HG02678 (cell line): ENCODE measurements around the gene ARHGEF12.

Source experiments
- ATAC-seq: cut with Tn5 transposase; IDR thresholded peaks from one replicate; pipeline ENCODE4 v1.9.1; 2021; ENCODE audit warnings: mild to moderate bottlenecking, moderate library complexity; ENCODE audit not compliant: unreplicated experiment

Gene ARHGEF12

DNA sequence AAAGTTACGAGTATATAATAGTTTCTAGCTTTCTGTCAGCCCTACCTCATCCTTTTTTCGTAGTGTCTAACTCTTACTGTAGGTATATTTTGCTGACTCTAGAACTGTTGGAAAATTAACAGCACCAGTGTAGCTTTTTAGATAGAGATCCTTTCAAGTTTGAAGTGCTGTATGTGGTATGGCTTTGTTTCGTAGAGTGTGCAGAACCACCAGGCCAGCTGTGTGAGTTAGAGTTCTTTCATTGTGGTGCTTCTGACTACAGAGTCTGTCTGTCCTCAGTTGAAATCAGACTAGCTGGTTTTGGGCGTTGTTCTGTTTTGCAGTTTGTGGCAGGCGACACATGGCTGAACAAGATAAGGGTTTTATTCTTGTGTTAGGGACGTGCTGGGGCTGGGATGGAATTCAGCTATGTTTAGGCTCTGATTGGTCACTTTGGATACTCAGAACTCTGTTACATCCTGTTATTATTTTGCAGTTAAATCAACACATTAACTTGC is 3.2 kb downstream of the ARHGEF12 start:
- ATAC-seq: no peak

DNA sequence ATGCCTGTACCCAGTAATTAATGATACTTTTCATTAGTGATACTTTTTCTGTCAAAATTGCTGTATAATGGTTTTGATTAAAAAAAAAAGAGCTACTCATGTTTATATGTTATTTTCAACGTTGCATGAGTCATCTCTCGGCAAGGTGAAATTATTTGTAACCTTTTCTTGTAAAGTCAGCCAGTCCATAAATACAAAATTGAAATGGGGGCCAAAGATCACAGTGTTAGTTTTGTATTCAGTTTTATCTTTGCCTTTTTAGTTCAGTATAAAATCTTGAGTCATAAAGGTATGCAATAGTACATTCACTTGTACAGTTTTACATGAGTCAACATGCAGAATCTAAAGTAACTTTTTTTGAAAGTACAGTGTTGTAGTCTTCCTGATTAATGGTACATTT is 4.3 kb downstream of the ARHGEF12 start:
- no peak for ATAC-seq

DNA sequence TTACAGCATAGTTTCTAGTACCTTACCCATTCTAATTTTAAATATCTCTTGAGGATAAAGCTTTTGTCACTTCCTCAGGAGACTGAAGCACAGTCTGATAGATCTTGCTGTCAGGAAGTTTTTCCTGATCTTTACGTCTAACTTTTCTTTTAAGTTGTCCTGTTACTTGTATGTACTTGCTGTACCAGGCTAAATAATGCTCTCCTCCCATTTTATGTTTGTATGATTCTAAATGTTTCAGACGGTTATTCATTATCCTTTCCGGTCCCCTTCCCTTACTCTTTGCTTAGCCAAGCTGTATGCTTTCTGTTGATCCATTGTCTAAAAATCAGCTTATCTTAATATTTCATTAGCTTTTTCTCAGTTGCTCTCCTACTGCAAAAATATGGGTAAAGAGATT is 6.0 kb downstream of the ARHGEF12 start:
- no peak for ATAC-seq

DNA sequence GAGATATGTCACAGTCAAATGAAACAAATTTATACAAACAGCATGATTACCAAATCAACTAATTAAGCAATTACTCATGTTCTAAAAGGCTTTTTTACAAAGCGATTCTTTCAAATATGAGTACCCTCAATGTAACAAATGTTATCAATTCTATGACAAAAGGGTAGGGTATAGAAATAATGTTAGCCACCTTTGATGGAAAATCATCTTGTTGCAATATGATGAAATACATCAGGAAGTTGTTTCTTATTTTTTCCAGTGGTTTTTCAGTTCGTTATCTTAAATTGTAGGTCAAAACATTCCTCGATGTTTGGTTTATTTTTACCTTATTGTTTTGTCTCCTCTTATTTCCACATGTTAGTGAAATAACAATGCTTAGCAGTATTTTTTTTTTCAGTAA is 6.5 kb downstream of the ARHGEF12 start:
- no peak for ATAC-seq

DNA sequence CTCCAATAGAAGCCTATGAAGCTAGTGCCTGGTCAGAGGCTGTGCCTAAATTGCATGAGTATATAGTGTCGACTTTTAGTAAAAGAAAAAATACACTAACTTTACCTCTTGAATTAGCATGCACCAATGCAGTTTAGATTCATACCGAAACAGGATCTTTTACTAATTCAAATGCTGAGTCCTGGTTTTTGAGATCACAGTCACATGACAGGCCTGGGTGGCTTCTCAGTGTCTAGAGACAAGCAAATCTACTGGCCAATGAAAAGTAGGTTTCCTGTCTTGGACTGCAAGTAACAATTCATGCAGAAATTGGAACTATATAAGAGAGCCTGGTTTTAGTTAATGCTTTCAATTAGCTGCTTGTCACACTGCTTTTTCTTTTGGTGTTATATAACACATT is 7.2 kb downstream of the ARHGEF12 start:
- ATAC-seq: peak; percentile 44

DNA sequence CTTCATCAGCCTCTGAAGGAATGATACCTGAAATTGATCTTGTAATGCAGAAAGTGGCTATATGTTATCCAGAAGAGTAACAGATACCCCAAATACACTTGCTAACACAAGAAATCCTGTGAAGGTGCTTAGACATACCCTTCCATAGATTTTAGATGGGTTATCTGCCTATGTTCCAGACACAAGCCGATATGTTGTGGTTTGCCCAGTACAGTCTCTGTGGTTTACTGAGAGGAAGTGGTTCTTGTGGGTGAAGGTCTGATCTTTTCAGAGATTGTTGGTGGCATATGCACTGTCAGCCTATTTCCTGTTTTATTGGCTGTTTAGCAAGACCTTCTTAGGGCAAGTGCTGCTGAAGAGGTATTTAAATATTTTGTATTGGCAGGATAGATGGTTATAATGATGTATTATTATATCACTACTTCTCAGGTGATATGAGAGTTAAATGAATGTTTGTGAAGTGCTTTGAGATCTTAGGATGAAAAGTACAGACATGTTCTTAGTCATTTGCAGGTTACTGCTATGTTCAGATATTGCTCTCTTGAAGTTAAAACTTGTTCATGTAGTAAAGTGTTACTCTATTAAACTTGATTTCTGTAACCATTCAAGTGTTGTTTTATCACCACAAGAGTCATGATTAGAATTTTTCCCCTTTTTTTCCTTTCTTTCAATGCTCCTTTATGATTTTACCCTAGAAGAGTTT is 8.2 kb downstream of the ARHGEF12 start:
- ATAC-seq: peak; percentile 91

DNA sequence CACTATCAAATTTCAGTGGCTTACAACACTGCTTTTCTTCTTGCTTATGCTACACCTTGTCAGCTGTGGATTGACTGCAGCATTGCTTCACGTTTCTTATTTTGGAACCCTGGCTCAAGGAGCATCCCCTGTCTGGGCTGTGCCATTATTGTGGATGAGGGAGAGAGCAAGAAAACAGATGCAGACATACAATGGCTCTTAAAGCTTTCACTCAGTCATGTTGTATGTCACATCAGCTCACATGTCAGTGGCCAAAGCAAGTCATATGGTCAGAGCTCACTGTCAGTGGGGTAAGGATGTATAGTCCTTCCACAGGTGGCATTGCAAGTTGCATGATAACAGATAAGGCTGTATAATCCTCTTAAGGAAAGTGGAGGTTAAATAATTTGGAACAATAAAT is 10.0 kb downstream of the ARHGEF12 start:
- no peak for ATAC-seq

DNA sequence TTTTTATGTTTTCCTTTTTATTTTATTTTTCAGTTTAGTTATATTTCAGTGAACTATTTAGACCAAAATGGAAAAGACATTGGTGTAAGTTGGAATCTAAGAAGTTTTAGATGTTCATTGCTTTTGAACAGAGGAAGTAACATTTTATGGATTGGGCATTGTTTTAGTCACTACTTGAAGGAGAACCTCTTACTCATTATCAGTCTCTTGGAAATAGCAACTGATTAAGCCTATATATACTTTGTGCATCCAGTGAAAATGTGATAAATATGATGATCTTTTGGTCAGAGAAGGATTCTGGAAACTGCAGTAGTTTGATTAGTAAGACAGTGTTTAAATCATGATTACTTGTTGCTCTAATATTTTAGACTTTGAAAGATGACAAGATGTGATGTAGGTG is 14.4 kb downstream of the ARHGEF12 start:
- ATAC-seq: no peak

DNA sequence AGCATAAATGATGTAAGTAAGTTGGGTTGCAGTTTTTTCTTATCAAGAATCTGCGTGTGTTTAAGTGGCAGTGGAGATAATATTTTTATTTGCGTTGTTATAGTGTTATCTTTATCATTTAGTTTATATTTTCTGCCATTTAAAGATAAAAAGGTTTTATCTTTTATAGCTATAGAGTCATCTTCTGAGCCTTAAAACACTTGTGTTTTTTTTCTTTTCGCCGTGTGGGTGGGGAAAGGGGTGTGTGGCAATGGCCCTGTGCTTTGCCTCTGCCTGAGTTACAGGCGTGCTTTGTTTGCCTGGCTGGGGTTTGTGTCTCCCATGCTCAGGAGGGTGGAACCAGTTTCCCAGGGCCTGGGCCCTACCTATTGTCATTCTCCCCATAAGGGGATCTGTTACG is 16.2 kb downstream of the ARHGEF12 start:
- ATAC-seq: no peak

DNA sequence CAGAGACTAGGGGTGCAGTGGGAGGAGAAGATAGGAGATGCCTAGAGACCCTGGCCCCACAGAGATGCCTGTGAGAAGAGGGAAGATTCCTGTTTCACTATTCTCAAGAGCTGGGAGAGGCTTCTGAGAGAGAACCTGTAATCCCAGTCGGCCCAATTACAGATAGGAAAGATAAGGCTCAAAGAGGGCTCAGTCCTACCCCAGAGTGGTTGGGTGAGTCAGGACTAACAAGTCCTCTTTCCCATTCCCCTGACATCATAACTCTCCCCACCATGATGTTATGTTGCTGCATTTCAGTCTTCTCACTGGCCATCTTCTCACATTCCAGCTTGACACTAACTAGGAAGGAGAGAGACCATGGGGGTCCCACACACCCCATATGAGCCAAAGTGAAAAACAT is 17.9 kb downstream of the ARHGEF12 start:
- no peak for ATAC-seq

DNA sequence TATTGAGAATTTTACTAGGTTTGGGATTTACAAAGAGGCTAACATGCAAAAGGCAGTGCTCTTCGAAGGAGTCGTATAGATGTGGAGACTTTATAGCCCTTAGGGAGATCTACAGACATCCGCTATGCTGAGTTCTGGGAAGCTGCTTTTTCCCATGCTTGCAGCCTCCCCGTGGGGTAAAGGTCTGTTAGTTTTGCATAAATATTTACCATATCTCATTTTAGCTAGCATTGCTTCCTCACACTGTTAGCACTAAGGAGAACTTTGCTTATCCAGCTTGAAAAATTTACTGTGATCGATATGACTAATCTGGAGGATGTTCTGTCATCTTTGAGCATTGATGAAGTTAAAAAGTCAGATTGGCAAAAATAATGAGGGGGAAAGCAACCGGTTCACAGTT is 18.6 kb downstream of the ARHGEF12 start:
- ATAC-seq: no peak

DNA sequence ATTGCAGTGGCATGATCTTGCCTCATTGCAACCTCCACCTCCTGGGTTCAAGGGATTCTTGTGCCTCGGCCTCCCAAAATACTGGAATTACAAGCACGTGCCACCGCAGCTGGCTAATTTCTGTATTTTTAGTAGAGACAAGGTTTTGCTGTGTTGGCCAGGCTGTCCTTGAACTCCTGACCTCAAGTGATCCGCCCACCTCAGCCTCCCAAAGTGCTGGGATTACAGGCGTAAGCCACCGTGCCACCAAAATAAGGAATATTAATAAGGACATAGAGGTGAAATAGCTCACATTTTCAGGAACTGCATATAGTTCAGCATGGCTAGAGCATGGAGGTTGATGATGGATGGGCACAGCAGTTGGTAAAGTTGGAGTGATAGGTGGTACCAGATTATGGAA is 21.4 kb downstream of the ARHGEF12 start:
- ATAC-seq: no peak

DNA sequence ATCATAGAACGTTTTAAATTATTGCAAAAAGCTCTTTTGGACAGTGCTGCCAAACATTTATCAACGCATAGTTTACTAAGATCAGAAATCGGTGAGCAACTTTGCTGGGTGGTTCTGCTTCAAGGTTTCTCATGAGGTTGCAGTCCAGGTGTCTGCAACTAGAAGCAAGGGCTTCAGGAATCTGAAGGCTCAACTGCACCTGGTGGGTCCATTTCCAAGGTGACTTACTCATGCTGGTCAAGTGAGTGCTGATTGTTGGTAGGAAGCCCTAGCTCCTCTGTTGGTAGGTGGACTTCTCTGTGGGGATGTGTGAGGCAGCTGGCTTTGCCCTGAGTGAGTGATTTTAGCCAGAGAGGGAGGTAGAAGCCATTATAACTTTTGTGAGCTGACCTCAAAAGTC is 22.5 kb downstream of the ARHGEF12 start:
- no peak for ATAC-seq

DNA sequence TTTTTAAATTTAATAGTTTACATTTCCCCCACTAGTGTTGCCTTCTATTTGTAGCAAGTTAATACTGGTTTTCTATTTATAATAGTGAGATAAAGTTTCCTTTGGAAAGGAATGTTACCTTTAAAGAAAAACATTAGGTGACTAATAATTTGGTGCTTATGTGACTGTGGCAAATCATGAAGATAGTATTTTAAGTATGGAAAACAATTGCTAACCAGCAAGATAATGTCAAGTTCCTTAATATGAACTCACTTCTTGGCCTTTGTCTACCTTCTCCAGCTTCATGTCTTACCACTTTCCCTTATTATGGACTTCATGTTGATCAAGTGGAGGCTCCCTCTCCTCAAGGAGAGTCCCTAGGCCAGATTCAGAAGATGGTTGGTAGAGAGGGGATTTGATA is 27.2 kb downstream of the ARHGEF12 start:
- ATAC-seq: no peak

DNA sequence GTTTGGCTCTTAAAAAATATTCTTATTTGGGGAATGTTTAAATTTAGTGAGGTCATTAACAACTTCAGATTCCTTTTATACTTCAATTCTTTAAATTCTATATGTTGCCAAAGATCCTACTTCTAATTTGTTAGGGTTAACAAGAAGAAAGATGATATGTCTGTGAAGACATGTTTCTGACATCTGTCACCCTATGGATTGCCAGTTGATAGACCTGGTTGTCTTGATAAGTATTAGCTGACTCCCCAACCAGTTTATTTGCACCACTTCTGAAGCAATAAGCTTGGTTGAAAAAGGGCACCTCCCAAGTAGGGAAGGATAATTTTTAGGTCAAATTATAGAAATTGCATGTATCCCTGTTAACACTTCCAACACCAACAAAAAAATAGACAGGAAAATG is 29.3 kb downstream of the ARHGEF12 start:
- ATAC-seq: no peak

DNA sequence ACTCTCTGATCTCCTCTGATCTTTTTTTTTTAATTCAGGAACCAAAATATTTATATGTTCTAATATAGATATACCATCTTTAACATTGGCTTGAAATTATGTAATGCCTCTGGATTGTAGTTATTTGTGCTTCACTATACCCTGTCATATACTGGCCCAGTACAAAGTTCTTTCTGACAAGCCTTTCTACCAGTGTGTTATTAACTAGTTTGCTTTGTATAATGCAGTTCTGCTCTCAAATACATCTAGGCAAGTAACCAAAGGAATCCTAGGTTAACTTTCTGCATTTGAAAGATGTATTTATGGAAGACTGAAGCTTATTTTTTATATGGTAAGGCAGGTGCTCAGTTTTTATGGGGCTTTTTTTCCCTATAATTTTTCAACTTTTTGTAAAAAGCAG is 36.1 kb downstream of the ARHGEF12 start:
- ATAC-seq: no peak

DNA sequence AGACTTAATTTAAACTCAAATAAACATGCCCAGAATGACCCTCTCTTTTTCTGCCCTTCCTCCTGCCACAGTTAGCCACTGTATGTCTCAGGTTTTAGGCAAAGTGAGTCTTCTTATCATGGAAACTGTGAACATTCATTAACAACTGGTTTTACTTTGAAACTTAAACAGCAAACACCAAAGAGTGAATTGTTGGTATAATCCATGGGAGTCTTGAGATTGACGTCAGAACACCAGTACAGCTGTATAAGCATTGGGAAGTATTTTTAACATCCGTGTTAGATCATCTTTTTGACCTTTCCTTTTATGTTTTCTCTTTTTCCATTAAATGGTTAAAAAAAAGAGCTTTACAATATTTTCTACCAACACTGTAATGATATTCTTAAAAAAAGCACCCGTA is 38.9 kb downstream of the ARHGEF12 start:
- no peak for ATAC-seq

DNA sequence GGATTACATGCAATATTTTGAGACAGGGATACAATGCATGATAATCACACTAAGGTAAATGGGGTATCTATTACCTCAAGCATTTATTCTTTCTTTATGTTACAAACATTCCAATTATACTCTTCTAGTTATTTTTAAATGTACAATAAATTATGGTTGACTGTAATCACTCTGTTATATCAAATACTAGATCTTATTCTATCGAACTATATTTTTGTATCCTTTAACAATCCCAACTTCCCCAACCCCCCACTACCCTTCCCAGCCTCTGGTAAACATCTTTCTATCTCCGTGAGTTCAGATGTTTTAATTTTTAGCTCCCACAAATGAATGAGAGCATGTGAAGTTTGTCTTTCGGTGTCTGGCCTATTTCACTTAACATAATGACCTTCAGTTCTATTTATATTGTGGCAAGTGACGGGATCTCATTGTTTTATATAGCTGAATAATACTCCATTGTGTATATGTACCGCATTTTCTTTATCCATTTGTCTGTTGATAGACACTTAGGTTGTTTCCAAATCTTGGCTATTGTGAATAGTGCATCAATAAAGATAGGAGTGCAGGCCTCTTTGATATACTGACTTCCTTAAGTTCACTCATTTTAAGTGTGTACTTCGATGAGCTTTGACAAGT is 40.5 kb downstream of the ARHGEF12 start:
- no peak for ATAC-seq

DNA sequence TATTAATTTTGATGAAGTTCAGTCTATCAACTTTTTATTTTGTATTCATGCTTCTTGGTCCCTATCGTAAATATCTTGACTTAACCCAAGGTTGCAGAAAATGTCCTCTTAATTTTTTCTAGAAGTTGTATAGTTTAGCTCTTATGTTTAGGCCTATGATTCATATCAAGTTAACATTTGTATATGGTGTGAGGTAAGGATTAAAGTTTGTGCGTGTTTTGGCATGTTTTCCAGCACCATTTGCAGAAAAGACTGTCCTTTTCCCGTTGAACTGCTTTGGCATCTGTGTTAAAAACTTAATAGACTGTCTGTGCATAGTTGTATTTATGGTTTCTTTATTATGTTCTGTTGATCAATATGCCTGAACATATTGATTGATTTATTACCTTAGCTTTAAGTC is 42.3 kb downstream of the ARHGEF12 start:
- no peak for ATAC-seq

DNA sequence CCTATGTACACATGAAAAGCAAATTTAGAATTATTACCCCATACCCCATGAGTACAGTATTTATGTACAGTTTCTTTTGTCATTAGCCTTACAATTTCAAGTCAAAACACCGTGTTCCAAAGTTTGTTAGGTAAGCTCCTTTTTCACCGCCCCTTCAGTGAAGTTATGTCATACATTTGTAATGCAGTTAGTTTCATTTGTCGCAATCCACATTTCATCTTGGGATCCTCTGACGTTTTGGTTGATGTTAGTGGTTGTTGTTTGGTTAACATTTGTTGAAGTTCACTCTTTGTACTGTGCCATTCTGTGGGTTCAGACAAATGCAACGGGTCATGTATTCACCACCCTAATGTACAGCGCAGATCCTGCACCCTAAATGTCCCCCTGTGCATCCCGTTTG is 45.2 kb downstream of the ARHGEF12 start:
- ATAC-seq: no peak

DNA sequence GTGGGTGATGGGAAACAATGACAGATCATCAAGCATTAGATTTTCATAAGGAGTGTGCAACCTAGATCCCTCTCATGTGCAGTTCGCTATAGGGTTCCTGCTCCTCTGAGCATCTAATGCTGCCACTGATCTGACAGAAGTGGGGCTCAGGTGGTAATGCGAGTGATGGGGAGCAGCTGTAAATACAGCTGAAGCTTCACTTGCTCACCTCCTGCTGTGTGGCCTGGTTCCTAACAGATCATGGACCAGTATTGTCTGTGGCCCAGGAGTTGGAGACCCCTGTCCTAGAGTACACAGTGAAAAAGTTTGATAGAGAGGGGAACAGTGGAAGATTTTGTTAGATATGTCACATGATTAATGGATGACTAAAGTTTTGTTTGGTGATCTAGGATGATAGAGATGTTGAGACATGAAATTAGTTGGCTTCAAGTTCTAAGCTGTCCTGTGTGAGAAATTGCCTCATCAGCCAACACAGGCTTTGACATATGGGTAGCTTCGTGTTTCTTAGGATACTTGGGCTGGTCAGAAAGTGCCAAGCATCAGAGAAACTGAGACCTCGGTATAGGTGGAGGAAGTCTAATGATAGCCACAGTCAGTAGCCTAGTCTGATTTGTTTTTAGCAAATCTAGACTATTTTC is 47.4 kb downstream of the ARHGEF12 start:
- ATAC-seq: no peak

DNA sequence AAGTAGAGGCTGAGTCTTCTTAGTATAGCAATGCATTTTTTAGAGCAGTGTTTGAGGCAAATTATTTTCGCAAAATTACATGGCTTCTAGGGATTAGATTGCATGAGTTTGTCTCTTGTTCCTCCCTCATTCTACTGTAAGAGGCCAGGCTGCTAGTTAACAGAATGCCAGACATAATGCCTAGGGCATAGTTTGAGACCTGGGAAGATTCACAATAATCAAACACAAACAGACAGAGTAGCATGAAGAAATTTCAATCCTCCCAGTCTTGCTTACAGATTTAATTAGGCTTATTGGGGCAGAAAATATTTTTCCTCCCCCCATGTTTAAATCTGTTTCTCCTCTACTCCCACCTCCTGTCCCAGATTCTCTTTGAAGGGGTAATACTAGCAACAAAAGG is 48.3 kb downstream of the ARHGEF12 start:
- ATAC-seq: no peak
